Lower lobe of right lung (tissue), 2 donors: ENCODE results near the gene RAP1A. TPM values are rescaled to one million over a fixed set of nuclear protein-coding genes. Genes with fewer than 3 reads are reported as not detected.

ENCODE experiments used
- ATAC-seq, 2 donors: fragments of 200-7000 bp; cut with Tn5 transposase; one replicate each; pipeline ENCODE4 v1.9.1; 2020 to 2022; ENCODE audit warnings: mild to moderate bottlenecking in 2 of 2, moderate library complexity in 2 of 2
- DNase-seq: peaks from one replicate; pipeline ENCODE4 v3.0.0-alpha.2; 2020
- H3K27ac ChIP-seq: fragments of 200-600 bp; one replicate; pipeline ENCODE4 v1.8.0; 2022
- H3K27me3 ChIP-seq: fragments of 200-600 bp; one replicate; pipeline ENCODE4 v1.8.0; 2022; ENCODE audit warnings: low read depth
- H3K36me3 ChIP-seq: fragments of 200-600 bp; one replicate; pipeline ENCODE4 v1.8.0; 2022; ENCODE audit warnings: mild to moderate bottlenecking
- H3K4me1 ChIP-seq: fragments of 200-600 bp; one replicate; pipeline ENCODE4 v1.8.0; 2022
- H3K4me3 ChIP-seq: fragments of 200-600 bp; one replicate; pipeline ENCODE4 v1.8.0; 2022; ENCODE audit warnings: mild to moderate bottlenecking
- H3K9me3 ChIP-seq: fragments of 200-600 bp; one replicate; pipeline ENCODE4 v1.8.0; 2022
- intact Hi-C: fragments of 100-400 bp; cut with DNase I; formaldehyde crosslinking; loops from one replicate; pipeline ENCODE4 v1.11.0; 2022
- total RNA-seq: library from RNA; stranded (reverse); fragmentation: NEBNext Ultra II Directional; extraction: Animal tissue kit (Norgen Biotek cat#: 25700); gene quantifications from one replicate; pipeline ENCODE4 v1.2.1, GENCODE V29; 2021
- TF ChIP-seq, protein P1 (sequence below): fragments of 200-600 bp; IDR thresholded peaks from one replicate; pipeline ENCODE4 v1.8.0; 2022; ENCODE audit warnings: antibody characterized with exemption, mild to moderate bottlenecking
- donor health status: DM: no; HTN: yes; CAD: no; lungs with severe emphysema.

RAP1A gene
- total RNA-seq, 1 donor from 2014 or later: 134 TPM

DNA sequence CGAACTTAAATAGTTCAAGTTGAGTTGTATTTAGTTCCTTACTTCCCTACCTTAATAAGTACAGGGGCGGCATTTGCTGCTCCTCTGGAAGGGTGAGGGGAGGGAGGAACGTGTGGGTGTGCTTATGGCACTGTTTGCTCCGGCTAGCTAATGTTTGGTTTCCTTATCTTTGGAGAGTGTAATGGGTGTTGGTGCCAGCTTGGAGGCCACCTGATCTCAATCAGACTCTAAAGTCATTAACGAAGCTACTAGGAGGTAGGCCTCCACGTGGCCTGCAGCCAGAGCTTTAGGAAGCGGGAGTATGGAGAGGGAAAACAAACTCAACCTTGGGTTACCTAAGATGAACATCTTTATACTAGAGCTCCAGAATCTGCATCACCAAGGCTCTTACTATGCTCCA, 43.0 kb upstream of the RAP1A start:
- intact Hi-C loops: no loop called here
- DNase-seq: peak; percentile 83
- Histone ChIP-seq H3K4me1 (peaks cover 9% of the 10 kb centered on the region), H3K4me3 (no peak overlapping the region), H3K9me3 (no peaks in the 10 kb centered on the region), H3K27ac (no peak overlapping the region), H3K27me3 (no peaks in the 10 kb centered on the region), H3K36me3 (no peaks in the 10 kb centered on the region)
- ATAC-seq: peak; percentile 96 to 98
- TF ChIP-seq, protein P1, sequence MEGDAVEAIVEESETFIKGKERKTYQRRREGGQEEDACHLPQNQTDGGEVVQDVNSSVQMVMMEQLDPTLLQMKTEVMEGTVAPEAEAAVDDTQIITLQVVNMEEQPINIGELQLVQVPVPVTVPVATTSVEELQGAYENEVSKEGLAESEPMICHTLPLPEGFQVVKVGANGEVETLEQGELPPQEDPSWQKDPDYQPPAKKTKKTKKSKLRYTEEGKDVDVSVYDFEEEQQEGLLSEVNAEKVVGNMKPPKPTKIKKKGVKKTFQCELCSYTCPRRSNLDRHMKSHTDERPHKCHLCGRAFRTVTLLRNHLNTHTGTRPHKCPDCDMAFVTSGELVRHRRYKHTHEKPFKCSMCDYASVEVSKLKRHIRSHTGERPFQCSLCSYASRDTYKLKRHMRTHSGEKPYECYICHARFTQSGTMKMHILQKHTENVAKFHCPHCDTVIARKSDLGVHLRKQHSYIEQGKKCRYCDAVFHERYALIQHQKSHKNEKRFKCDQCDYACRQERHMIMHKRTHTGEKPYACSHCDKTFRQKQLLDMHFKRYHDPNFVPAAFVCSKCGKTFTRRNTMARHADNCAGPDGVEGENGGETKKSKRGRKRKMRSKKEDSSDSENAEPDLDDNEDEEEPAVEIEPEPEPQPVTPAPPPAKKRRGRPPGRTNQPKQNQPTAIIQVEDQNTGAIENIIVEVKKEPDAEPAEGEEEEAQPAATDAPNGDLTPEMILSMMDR: no peak

DNA sequence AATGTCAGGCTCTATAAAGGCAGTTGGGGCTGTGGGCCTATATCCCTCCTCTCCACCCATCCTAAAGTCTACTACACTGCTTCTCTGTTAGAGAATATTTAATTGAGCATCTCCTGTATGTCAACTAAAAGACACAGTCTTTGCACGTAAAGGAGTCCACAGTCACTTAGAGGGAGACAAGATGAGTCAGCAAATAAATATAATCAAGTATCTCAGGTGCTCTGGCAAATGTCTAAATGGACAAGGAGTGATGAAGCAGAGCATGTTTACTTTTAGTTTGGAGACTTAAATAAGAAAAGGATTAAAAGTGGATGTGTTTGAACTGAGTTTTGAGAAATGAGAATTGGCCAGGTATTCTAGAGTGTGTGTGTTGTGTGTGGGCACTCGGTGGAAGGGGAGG, 41.8 kb upstream of the RAP1A start:
- Histone ChIP-seq H3K27me3 (no peaks in the 10 kb centered on the region), H3K4me1 (peaks cover 7% of the 10 kb centered on the region), H3K27ac (no peak overlapping the region), H3K4me3 (no peak overlapping the region), H3K9me3 (no peaks in the 10 kb centered on the region), H3K36me3 (no peaks in the 10 kb centered on the region)
- intact Hi-C loops: no loop called here
- TF ChIP-seq, protein P1: no peak
- ATAC-seq (no peak), DNase-seq (no peak)

DNA sequence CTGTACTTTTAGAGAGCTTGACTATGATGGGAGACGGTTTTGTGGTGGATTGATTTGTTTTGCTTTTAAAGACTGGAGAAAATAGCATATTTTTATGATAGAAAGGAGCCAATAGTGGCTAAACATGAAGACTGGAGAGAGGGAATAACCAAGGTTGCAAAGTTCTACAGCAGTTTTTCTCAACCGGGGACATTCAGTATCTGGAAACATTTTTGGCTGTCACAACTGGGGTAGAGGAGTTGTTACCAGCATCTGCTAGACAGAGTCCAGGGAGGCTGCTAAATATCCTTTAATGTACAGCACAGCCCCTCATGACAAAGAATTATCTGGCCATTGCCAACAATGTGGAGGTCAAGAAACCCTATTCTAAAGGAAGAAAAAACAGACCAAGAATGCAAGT, 38.4 kb upstream of the RAP1A start:
- Histone ChIP-seq H3K36me3 (no peaks in the 10 kb centered on the region), H3K27me3 (no peaks in the 10 kb centered on the region), H3K4me3 (no peak overlapping the region), H3K9me3 (no peaks in the 10 kb centered on the region), H3K4me1 (peaks cover 11% of the 10 kb centered on the region), H3K27ac (no peak overlapping the region)
- intact Hi-C loops: no loop called here
- no peak for ATAC-seq
- TF ChIP-seq, protein P1: no peak
- DNase-seq: no peak

DNA sequence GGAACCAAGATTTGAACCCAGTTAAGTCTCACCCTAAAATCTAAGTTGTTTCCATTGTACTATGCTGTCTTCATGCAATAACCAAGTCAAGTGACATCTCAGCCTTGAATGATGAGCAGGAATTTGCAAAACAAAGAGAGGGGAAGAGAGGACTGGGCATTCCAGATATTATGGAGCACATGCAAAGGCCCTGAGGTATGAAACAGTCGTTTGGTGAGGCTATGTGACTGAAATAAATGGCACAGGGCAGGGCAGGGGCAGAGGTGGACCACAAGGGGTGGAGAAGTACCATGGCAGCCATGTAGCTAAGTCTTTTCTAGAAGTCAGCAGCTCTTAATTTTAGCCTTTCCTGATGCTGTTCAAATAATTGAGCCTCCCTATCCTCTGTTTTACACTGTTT, 37.6 kb upstream of the RAP1A start:
- ATAC-seq (no peak), DNase-seq (no peak)
- H3K4me1 ChIP-seq: peaks cover 11% of the 10 kb centered on the region
- H3K27ac ChIP-seq: no peak overlapping the region
- intact Hi-C loops: no loop called here
- no peaks in the 10 kb centered on the region for H3K36me3 ChIP-seq
- no peak overlapping the region for H3K4me3 ChIP-seq
- no peaks in the 10 kb centered on the region for H3K9me3 ChIP-seq
- TF ChIP-seq, protein P1: no peak
- no peaks in the 10 kb centered on the region for H3K27me3 ChIP-seq

DNA sequence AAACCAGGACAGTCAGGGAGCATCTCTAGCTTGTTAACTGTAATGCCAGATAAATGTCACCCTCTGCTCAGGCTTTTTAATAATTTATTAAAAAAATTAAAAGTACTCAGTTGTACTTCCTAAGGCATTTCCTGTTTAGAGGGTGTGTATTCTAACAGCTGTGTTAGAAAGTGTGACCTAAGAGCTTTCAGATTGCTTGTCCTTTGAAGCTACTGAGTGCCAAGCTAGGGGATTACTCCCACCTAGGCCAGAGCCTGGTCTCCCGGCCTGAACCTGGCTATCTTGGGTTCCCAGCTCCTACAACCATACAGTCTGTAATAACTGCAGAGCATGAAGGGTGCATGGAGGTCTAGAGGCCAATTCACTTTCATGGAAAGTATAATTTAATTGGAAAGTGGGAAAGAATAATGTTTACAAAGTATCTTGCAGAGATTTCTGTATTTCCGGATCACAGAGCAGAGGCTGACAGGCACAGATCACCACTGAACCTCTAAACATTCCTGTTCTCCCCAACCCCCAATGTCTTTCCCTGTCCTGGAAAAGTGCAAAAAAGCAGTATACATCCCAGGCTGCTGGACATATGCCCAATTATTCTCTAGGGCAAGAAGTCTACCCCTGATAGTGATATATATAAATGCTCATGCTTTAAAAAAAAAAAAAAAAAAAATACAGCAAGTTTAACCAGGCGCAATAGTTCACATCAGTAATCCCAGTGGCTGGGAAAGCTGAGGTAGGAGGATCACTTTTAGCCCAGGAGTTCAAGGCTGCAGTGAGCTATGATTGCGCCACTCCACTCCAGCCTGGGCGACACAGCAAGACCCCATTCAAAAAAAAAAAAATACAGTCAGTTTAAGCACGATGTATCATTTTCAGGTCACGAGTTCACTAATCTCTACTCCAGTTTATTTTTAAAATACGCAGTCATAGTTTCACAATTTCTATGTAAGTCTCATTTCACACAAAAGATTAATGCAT, 36.7 kb upstream of the RAP1A start:
- Histone ChIP-seq H3K4me3 (no peak overlapping the region), H3K27ac (peak overlapping the region; percentile 47), H3K4me1 (peaks cover 11% of the 10 kb centered on the region), H3K27me3 (no peaks in the 10 kb centered on the region), H3K9me3 (no peaks in the 10 kb centered on the region), H3K36me3 (no peaks in the 10 kb centered on the region)
- intact Hi-C loops: no loop called here
- TF ChIP-seq, protein P1: no peak
- DNase-seq: no peak
- ATAC-seq: no peak
